ENCODE data around the gene OR10G4.

GRCh38 chr11:123979311-123979710, 33.5 kb upstream of the OR10G4 start:
- no peak for TF ChIP-seq MAX (IDR thresholded peaks at IDR 0.05)
- TF ChIP-seq CTCF (IDR thresholded peaks at IDR 0.05; ENCODE audit: low read depth, low read length, missing input control): no peak
- no peak for TF ChIP-seq ATF3 (IDR thresholded peaks at IDR 0.05)
- TF ChIP-seq RAD21 (IDR thresholded peaks at IDR 0.05): no peak
- TF ChIP-seq REST (IDR thresholded peaks at IDR 0.05): no peak
- TF ChIP-seq TAF1 (conservative IDR thresholded peaks at IDR 0.05): no peak
- TF ChIP-seq HNF4G (IDR thresholded peaks at IDR 0.05): no peak
- TF ChIP-seq GABPA (IDR thresholded peaks at IDR 0.05 in 1 of 2, conservative IDR thresholded peaks at IDR 0.05 in 1 of 2): no peak
- TF ChIP-seq HNF4A (conservative IDR thresholded peaks at IDR 0.05): no peak
